ENCODE measurements around the gene FRMD4A. TPM values are rescaled to one million over a fixed set of nuclear protein-coding genes. Genes with fewer than 3 reads are reported as not detected.

FRMD4A gene
- total and polyA plus RNA-seq, 11 donors = 12.2 to 58.1 (median 28.1) TPM

DNA sequence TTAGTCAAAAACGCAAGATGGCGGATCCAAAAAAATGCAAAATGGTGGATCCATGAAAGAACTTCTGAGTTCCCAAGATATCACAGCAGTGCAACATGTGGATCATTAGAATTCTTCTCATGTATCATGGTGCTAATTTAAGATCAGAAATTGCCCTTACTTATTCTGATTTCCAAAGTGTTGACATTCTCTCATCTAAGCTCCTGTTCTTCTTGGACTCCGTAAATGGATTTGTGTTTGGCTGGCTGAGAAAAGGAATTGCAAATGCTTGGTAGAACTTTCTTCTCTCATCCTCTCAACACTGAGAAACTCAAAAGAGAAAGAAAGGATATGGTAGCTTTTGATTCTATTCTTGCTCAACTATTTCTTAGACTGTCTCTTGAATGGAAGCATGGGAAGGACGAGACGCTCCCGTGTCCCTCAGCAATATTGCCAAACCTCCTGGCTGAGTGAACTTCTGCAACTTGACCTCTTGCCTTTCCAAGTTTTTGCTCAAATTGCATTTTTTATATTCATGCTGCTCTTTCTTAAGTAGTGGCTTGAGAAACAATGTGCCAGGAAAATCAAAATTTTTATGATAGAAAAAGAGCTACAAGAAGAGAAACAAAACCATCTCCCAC is 44.7 kb downstream of the FRMD4A start:
- Histone ChIP-seq H3K27me3 (peaks cover 0 to 5% (median 0%) of the 10 kb centered on the region in 9 donors), H3K4me3 (no peak overlapping the region), H3K36me3 (no peaks in the 10 kb centered on the region), H3K27ac (no peak overlapping the region), H3K4me1 (no peaks in the 10 kb centered on the region), H3K9me3 (peaks cover 0 to 18% (median 5%) of the 10 kb centered on the region in 12 donors)
- no peak for DNase-seq
- 81 to 89% (median 82%) methylated on average over 6 of the region's 6 CpGs for whole genome bisulfite sequencing, 4 donors
- TF ChIP-seq, protein P1, sequence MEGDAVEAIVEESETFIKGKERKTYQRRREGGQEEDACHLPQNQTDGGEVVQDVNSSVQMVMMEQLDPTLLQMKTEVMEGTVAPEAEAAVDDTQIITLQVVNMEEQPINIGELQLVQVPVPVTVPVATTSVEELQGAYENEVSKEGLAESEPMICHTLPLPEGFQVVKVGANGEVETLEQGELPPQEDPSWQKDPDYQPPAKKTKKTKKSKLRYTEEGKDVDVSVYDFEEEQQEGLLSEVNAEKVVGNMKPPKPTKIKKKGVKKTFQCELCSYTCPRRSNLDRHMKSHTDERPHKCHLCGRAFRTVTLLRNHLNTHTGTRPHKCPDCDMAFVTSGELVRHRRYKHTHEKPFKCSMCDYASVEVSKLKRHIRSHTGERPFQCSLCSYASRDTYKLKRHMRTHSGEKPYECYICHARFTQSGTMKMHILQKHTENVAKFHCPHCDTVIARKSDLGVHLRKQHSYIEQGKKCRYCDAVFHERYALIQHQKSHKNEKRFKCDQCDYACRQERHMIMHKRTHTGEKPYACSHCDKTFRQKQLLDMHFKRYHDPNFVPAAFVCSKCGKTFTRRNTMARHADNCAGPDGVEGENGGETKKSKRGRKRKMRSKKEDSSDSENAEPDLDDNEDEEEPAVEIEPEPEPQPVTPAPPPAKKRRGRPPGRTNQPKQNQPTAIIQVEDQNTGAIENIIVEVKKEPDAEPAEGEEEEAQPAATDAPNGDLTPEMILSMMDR (IDR thresholded peaks at IDR 0.05) = no peak
- TF ChIP-seq POLR2A (IDR thresholded peaks at IDR 0.05) = no peak
- no peak for ATAC-seq
- intact Hi-C loops (cut with DNase I) = no loop called here

DNA sequence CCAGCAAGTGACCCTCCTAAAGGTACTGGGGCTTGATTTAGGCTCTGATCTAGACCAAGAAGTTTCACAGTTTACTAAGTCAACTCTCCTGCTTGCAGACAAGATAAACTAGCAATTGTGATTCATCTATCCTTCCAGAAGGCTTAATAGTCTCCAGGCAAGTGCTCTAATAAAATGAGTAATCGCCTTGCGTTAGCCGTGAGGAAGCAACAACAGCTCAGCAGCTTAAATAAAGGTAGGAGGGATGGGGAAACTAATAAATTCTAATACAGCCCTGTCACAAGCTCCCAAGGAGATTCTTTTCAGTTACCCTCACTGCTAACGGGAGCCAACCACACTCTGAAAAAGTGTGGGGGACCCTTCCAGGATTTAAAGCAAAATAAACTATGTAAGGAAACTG is 48.4 kb downstream of the FRMD4A start:
- H3K27me3 ChIP-seq = peaks cover 0 to 5% (median 0%) of the 10 kb centered on the region in 9 donors
- no peaks in the 10 kb centered on the region for H3K9me3 ChIP-seq
- intact Hi-C loops (cut with DNase I) = no loop called here
- 83 to 90% (median 88%) methylated on average over 4 of the region's 4 CpGs for WGBS, 4 donors
- TF ChIP-seq, protein P1 (IDR thresholded peaks at IDR 0.05) = no peak
- TF ChIP-seq POLR2A (IDR thresholded peaks at IDR 0.05) = no peak
- no peaks in the 10 kb centered on the region for H3K36me3 ChIP-seq
- no peak overlapping the region for H3K4me3 ChIP-seq
- H3K27ac ChIP-seq = no peak overlapping the region
- DNase-seq (no peak), ATAC-seq (no peak)
- H3K4me1 ChIP-seq = no peaks in the 10 kb centered on the region

DNA sequence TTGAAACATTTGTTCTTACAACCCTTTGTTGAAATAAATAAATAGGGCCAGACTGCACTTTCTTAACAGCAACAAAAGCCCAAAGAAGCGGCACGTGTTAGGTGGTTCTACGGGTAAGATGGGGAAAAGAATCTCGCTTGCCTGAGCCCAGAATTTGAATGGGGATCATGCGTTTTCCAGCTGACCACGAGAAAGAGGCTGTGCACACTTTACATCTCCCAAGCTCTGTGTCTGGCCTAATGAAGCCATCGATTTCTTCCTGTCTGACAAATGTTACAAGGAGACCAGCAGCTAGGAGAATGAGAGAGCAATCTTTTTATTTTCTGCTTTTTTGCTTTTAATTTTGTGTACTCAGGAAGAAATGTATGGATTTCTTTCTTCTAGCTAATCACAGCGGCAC is 52.2 kb downstream of the FRMD4A start:
- 89 to 91% (median 90%) methylated on average over 8 of the region's 8 CpGs for WGBS, 4 donors
- intact Hi-C loops (cut with DNase I) = no loop called here
- Histone ChIP-seq H3K4me3 (no peak overlapping the region), H3K27ac (no peak overlapping the region), H3K4me1 (no peaks in the 10 kb centered on the region), H3K36me3 (no peaks in the 10 kb centered on the region), H3K27me3 (peaks cover 0 to 3% (median 0%) of the 10 kb centered on the region in 9 donors), H3K9me3 (no peaks in the 10 kb centered on the region)
- TF ChIP-seq POLR2A (IDR thresholded peaks at IDR 0.05) = no peak
- TF ChIP-seq, protein P1 (IDR thresholded peaks at IDR 0.05) = no peak
- DNase-seq (no peak), ATAC-seq (no peak)

DNA sequence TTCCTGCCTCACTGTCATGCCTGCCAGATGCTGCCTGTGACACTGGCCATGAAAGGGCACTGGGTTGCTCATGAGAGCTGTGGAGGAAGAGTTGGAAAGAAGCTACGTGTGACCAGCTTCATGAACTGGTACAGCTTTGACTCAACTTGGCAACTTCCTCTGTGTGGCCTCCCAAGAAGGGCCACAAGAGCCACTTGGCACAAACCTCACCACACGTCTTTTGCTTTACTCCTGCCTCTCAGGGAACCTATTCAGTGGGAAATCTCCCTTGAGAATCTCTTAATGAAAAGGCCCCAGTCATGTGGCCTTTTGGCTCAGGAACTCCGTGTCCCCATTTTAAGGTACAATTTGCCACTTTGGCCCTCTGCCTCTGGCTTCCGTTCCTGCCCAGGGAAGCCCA is 54.5 kb downstream of the FRMD4A start:
- DNase-seq (no peak), ATAC-seq (no peak)
- Histone ChIP-seq H3K4me3 (no peak overlapping the region), H3K36me3 (no peaks in the 10 kb centered on the region), H3K27ac (no peak overlapping the region), H3K27me3 (peaks cover 0 to 3% (median 0%) of the 10 kb centered on the region in 9 donors), H3K4me1 (no peaks in the 10 kb centered on the region), H3K9me3 (no peaks in the 10 kb centered on the region)
- intact Hi-C loops (cut with DNase I) = no loop called here
- WGBS, 4 donors = 68 to 77% (median 75%) methylated on average over 4 of the region's 4 CpGs
- TF ChIP-seq POLR2A (IDR thresholded peaks at IDR 0.05) = no peak
- TF ChIP-seq, protein P1 (IDR thresholded peaks at IDR 0.05) = no peak

Data from heart left ventricle (tissue), 16 donors.